Endodermal cell (in vitro differentiated cells): ENCODE results near the gene EPHA6. TPM values are rescaled to one million over a fixed set of nuclear protein-coding genes. Genes with fewer than 3 reads are reported as not detected.

Experiments
- DNase-seq: peaks from one replicate; pipeline ENCODE4 v3.0.0-alpha.2; 2017
- H3K27ac ChIP-seq: 2 replicates; pipeline ENCODE4 v1.5.1; 2013; ENCODE audit warnings: mild to moderate bottlenecking, low read depth, low read length, moderate library complexity
- H3K27me3 ChIP-seq: 2 replicates; pipeline ENCODE4 v1.6.1; 2013; ENCODE audit warnings: mild to moderate bottlenecking, low read length, moderate library complexity; ENCODE audit not compliant: insufficient read depth, control insufficient read depth, poor library complexity, severe bottlenecking
- H3K36me3 ChIP-seq: 2 replicates; pipeline ENCODE4 v1.7.0; 2013; ENCODE audit warnings: mild to moderate bottlenecking, low read length, moderate library complexity; ENCODE audit not compliant: control insufficient read depth, insufficient read depth
- H3K4me1 ChIP-seq: one replicate; pipeline ENCODE4 v1.7.0; 2013; ENCODE audit warnings: low read length; ENCODE audit not compliant: control insufficient read depth, insufficient read depth
- H3K4me3 ChIP-seq: 2 replicates; pipeline ENCODE4 v1.5.1; 2013; ENCODE audit warnings: mild to moderate bottlenecking, low read length, moderate library complexity
- H3K9ac ChIP-seq: 2 replicates; pipeline ENCODE4 v1.6.1; 2013; ENCODE audit warnings: mild to moderate bottlenecking, low read length, moderate library complexity; ENCODE audit not compliant: poor library complexity, severe bottlenecking; ENCODE audit errors: extremely low read depth
- H3K9me3 ChIP-seq: 2 replicates; pipeline ENCODE4 v1.6.1; 2013; ENCODE audit warnings: mild to moderate bottlenecking, low read length, moderate library complexity; ENCODE audit not compliant: control insufficient read depth
- H3K27ac Mint-ChIP-seq: 2 replicates; pipeline ENCODE4 v1.8.0; 2020; ENCODE audit warnings: mixed read lengths
- H3K27me3 Mint-ChIP-seq: 2 replicates; pipeline ENCODE4 v1.8.0; 2021; ENCODE audit warnings: mild to moderate bottlenecking, mixed read lengths; ENCODE audit not compliant: insufficient read depth
- H3K36me3 Mint-ChIP-seq: 2 replicates; pipeline ENCODE4 v1.8.0; 2020; ENCODE audit warnings: low read depth, mixed read lengths
- H3K4me1 Mint-ChIP-seq: 2 replicates; pipeline ENCODE4 v1.8.0; 2020; ENCODE audit warnings: mixed read lengths
- H3K4me3 Mint-ChIP-seq: 2 replicates; pipeline ENCODE4 v1.8.0; 2020; ENCODE audit warnings: mild to moderate bottlenecking, moderate library complexity, mixed read lengths
- H3K9me3 Mint-ChIP-seq: 2 replicates; pipeline ENCODE4 v1.8.0; 2020; ENCODE audit warnings: mild to moderate bottlenecking, mixed read lengths
- WGBS, 2 experiments: methylation state at CpG; one replicate each; pipeline versions ENCODE4 v1.1.5 to v1.1.7; 2013; ENCODE audit warnings: missing lambda C conversion rate in 2 of 2, mixed read lengths in 1 of 2; ENCODE audit not compliant: insufficient coverage in 1 of 2, insufficient read length in 1 of 2; 5-methylcytosine and 5-hydroxymethylcytosine counted together
- total RNA-seq, 2 donors: library from RNA; stranded (reverse); fragmentation: NEBNext Ultra II Directional in 1 of 2; extraction: Animal tissue kit (Norgen Biotek cat#: 25700) in 1 of 2; gene quantifications; 2 replicates in 1 of 2; 3 replicates in 1 of 2; pipeline ENCODE4 v1.2.1, GENCODE V29; 2021
- TF ChIP-seq, protein P1 (sequence below): fragments of 200-600 bp; sonication (generic); conservative IDR thresholded peaks from 2 replicates; pipeline ENCODE4 v1.5.0; 2021; ENCODE audit warnings: antibody characterized with exemption, mild to moderate bottlenecking

The EPHA6 gene
- total RNA-seq, 2 donors from 2014 or later = 4.6 to 12.2 TPM

DNA sequence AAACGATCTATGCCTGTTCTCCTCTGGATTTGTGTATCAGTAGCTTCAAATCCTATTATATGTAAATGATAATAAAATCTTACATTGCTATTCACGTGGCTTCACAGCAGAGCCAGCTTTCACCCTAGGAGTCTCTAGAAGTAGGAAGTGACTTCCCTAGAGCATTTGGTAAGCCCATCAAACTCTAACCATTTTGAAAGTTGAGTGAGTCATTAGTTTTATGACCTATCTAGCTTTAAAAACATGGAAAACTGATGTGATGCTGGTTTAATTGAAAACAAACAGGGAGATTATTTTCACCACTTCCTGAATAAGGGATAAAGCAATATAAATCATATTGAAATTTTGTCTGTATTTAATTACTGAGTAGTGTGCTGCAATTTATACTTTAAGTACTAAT is 275.2 kb downstream of the EPHA6 start:
- Mint-ChIP-seq H3K4me3 (no peak overlapping the region), H3K9me3 (no peaks in the 10 kb centered on the region), H3K4me1 (no peaks in the 10 kb centered on the region), H3K27me3 (no peaks in the 10 kb centered on the region), H3K27ac (no peak overlapping the region), H3K36me3 (no peaks in the 10 kb centered on the region)
- Histone ChIP-seq H3K4me1 (no peaks in the 10 kb centered on the region), H3K9ac (no peak overlapping the region), H3K4me3 (no peak overlapping the region), H3K27ac (no peak overlapping the region), H3K27me3 (no peaks in the 10 kb centered on the region), H3K9me3 (no peaks in the 10 kb centered on the region), H3K36me3 (no peaks in the 10 kb centered on the region)
- TF ChIP-seq, protein P1, sequence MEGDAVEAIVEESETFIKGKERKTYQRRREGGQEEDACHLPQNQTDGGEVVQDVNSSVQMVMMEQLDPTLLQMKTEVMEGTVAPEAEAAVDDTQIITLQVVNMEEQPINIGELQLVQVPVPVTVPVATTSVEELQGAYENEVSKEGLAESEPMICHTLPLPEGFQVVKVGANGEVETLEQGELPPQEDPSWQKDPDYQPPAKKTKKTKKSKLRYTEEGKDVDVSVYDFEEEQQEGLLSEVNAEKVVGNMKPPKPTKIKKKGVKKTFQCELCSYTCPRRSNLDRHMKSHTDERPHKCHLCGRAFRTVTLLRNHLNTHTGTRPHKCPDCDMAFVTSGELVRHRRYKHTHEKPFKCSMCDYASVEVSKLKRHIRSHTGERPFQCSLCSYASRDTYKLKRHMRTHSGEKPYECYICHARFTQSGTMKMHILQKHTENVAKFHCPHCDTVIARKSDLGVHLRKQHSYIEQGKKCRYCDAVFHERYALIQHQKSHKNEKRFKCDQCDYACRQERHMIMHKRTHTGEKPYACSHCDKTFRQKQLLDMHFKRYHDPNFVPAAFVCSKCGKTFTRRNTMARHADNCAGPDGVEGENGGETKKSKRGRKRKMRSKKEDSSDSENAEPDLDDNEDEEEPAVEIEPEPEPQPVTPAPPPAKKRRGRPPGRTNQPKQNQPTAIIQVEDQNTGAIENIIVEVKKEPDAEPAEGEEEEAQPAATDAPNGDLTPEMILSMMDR = no peak
- 85% methylated on average over 1 of the region's 2 CpGs; no CpG with 5 or more reads in 1 of the 2 experiments for WGBS, 2 experiments
- no peak for DNase-seq

DNA sequence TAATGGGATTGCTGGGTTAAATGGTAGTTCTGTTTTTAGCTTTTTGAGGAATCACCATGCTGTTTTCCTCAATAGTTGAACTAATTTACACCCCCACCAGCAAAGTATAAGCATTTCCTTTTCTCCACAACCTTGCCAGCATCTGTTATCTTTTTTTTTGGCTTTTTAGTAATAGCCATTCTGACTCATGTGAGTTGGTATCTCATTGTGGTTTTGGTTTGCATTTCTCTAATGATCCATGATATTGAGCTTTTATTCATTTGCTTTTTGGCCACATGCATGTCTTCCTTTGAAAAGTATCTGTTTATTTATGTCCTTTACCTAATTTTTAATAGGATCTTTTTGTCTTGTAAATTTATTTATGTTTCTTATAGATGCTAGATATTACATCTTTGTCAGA is 288.2 kb downstream of the EPHA6 start:
- TF ChIP-seq, protein P1 = no peak
- Histone ChIP-seq H3K9me3 (no peaks in the 10 kb centered on the region), H3K9ac (no peak overlapping the region), H3K27me3 (no peaks in the 10 kb centered on the region), H3K4me3 (no peak overlapping the region), H3K36me3 (no peaks in the 10 kb centered on the region), H3K4me1 (no peaks in the 10 kb centered on the region), H3K27ac (no peak overlapping the region)
- no peak overlapping the region for H3K4me3 Mint-ChIP-seq
- H3K4me1 Mint-ChIP-seq = peaks cover 7% of the 10 kb centered on the region
- no peak overlapping the region for H3K27ac Mint-ChIP-seq
- no peak for DNase-seq
- no peaks in the 10 kb centered on the region for H3K27me3 Mint-ChIP-seq
- no peaks in the 10 kb centered on the region for H3K9me3 Mint-ChIP-seq
- no peaks in the 10 kb centered on the region for H3K36me3 Mint-ChIP-seq

- Mint-ChIP-seq H3K9me3 (no peaks in the 10 kb centered on the region), H3K4me1 (peaks cover 7% of the 10 kb centered on the region), H3K27me3 (no peaks in the 10 kb centered on the region), H3K36me3 (no peaks in the 10 kb centered on the region), H3K27ac (no peak overlapping the region), H3K4me3 (no peak overlapping the region)
- Histone ChIP-seq H3K36me3 (no peaks in the 10 kb centered on the region), H3K9me3 (no peaks in the 10 kb centered on the region), H3K4me3 (no peak overlapping the region), H3K27me3 (no peaks in the 10 kb centered on the region), H3K27ac (no peak overlapping the region), H3K9ac (no peak overlapping the region), H3K4me1 (no peaks in the 10 kb centered on the region)
- 63 to 73% methylated on average over 2 to 4 of the region's 4 CpGs for WGBS, 2 experiments
- no peak for DNase-seq
- TF ChIP-seq, protein P1 = no peak
These were observed 291.7 kb downstream of the EPHA6 start for GRCh38 chr3:97105989-97106651.
